ENCODE data around the gene MAPKAP1. TPM values are rescaled to one million over a fixed set of nuclear protein-coding genes. Genes with fewer than 3 reads are reported as not detected.

Gene MAPKAP1
- total RNA-seq, 1 donor from 2014 or later, result 56.6 TPM

DNA sequence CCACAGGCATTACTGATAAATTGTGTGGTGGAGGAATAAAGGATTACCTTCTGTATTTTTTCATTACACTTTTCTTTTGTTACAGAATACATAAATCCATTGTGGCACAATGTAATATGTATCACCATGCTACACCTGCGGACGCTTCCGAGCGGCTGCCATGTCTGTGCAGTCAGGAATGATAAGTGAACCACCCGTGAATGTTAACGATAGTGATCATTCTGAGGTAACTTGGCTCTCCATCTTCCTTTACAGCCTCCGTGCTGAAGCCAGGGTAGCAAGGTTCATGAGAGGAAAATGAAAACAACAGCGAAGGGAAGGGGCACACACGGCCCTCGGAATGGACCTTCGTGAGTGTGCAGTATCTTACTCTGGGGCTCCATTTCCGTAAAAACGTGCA lies 161.2 kb downstream of the MAPKAP1 start:
- H3K9me3 Mint-ChIP-seq, result no peaks in the 10 kb centered on the region
- H3K4me3 ChIP-seq, result no peak overlapping the region
- no peak overlapping the region for H3K4me2 ChIP-seq
- no peak overlapping the region for H3K27ac ChIP-seq
- DNase-seq (ENCODE audit: low spot score), result no peak
- H3F3A ChIP-seq (ENCODE audit: low read depth), result peaks cover 4% of the 10 kb centered on the region
- H3K9ac ChIP-seq, result no peak overlapping the region
- no peak overlapping the region for H3K4me3 Mint-ChIP-seq
- no peak overlapping the region for H2AFZ ChIP-seq (replicated peaks)
- H3K27me3 Mint-ChIP-seq (ENCODE audit: insufficient read depth, low read depth), result no peaks in the 10 kb centered on the region
- H3K36me3 ChIP-seq, result no peaks in the 10 kb centered on the region
- no peaks in the 10 kb centered on the region for H4K20me1 ChIP-seq (ENCODE audit: low read depth)
- H3K4me1 ChIP-seq, result peaks cover 20% of the 10 kb centered on the region
- TF ChIP-seq EZH2phosphoT487 (IDR thresholded peaks at IDR 0.05), result no peak
- no peak for TF ChIP-seq EZH2 (IDR thresholded peaks at IDR 0.05)
- TF ChIP-seq, protein P1, sequence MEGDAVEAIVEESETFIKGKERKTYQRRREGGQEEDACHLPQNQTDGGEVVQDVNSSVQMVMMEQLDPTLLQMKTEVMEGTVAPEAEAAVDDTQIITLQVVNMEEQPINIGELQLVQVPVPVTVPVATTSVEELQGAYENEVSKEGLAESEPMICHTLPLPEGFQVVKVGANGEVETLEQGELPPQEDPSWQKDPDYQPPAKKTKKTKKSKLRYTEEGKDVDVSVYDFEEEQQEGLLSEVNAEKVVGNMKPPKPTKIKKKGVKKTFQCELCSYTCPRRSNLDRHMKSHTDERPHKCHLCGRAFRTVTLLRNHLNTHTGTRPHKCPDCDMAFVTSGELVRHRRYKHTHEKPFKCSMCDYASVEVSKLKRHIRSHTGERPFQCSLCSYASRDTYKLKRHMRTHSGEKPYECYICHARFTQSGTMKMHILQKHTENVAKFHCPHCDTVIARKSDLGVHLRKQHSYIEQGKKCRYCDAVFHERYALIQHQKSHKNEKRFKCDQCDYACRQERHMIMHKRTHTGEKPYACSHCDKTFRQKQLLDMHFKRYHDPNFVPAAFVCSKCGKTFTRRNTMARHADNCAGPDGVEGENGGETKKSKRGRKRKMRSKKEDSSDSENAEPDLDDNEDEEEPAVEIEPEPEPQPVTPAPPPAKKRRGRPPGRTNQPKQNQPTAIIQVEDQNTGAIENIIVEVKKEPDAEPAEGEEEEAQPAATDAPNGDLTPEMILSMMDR (IDR thresholded peaks at IDR 0.05), result no peak
- H3K36me3 Mint-ChIP-seq, result peaks cover 12% of the 10 kb centered on the region
- no peak overlapping the region for H3K27ac Mint-ChIP-seq
- peaks cover 28% of the 10 kb centered on the region for H3K4me1 Mint-ChIP-seq
- peaks cover 5% of the 10 kb centered on the region for H3K79me2 ChIP-seq (ENCODE audit: low read depth)
- H3K9me3 ChIP-seq (ENCODE audit: low read depth), result no peaks in the 10 kb centered on the region
- H3K27me3 ChIP-seq, result no peaks in the 10 kb centered on the region

DNA sequence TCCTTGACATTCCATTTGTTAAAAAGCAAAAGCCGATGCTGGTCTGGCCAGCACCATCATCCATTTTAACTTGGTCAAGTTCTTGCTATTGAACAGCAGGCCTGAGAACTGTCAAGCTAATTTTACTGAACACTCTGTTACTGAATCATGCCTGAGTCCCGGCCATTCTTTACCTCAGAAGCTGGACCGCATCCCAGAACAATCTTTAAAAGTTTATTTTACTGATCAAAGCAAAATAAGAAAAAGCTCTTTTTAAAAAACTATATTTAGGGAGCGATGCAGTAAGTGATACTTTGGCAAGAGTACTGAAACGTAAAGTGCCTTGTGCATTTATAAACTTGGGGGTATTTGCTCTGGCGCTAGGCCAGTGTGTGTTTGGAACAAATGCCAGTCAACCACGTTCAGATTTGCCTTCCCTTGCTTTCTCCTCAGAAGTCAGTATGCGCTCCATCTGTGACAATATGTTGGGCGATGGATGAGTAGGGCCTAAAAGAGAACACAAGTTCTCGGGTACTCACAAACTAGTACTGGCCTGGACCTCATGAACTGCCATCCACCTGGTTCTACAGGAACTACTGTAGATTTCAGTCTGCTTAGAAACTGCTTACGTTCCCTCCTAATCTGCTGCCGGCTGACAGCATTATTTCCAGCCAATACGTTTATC lies 161.9 kb downstream of the MAPKAP1 start:
- no peaks in the 10 kb centered on the region for H3K27me3 ChIP-seq
- no peaks in the 10 kb centered on the region for H3K9me3 Mint-ChIP-seq
- no peak overlapping the region for H3K27ac ChIP-seq
- no peak overlapping the region for H3K4me2 ChIP-seq
- H3K9me3 ChIP-seq (ENCODE audit: low read depth), result no peaks in the 10 kb centered on the region
- no peak overlapping the region for H3K4me3 ChIP-seq
- H3K4me1 ChIP-seq, result peaks cover 20% of the 10 kb centered on the region
- H3F3A ChIP-seq (ENCODE audit: low read depth), result peaks cover 4% of the 10 kb centered on the region
- TF ChIP-seq EZH2phosphoT487 (IDR thresholded peaks at IDR 0.05) (no peak), EZH2 (IDR thresholded peaks at IDR 0.05) (no peak)
- TF ChIP-seq, protein P1 (IDR thresholded peaks at IDR 0.05), result no peak
- H3K27me3 Mint-ChIP-seq (ENCODE audit: insufficient read depth, low read depth), result no peaks in the 10 kb centered on the region
- no peaks in the 10 kb centered on the region for H3K36me3 ChIP-seq
- peaks cover 12% of the 10 kb centered on the region for H3K36me3 Mint-ChIP-seq
- no peak overlapping the region for H3K9ac ChIP-seq
- DNase-seq (ENCODE audit: low spot score), result no peak
- H3K79me2 ChIP-seq (ENCODE audit: low read depth), result peaks cover 5% of the 10 kb centered on the region
- peaks cover 25% of the 10 kb centered on the region for H3K4me1 Mint-ChIP-seq
- H3K27ac Mint-ChIP-seq, result no peak overlapping the region
- H3K4me3 Mint-ChIP-seq, result no peak overlapping the region
- no peak overlapping the region for H2AFZ ChIP-seq (replicated peaks)
- H4K20me1 ChIP-seq (ENCODE audit: low read depth), result no peaks in the 10 kb centered on the region

DNA sequence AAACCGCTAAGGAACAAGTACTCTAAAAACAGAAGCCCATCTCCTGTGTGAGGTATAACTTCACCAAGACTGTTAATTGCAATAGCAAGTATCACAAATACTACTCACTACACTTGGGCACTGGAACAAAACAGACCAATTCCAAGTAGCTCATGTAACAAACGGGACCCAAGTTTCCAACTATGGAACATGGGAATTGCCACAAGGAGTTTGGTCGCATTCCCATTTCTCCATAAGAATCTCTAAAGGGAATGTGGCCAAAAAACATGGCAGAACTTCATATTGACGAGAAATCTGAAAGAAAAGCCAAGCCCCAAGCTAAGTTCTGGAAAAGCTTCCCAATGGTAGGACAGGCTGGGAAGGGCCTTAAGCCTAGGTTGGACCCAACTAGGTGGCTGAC lies 162.5 kb downstream of the MAPKAP1 start:
- Histone ChIP-seq H3K4me3 (no peak overlapping the region), H3K4me2 (no peak overlapping the region), H3K27me3 (no peaks in the 10 kb centered on the region), H3K79me2 (ENCODE audit: low read depth) (peaks cover 5% of the 10 kb centered on the region), H3K36me3 (no peaks in the 10 kb centered on the region), H4K20me1 (ENCODE audit: low read depth) (no peaks in the 10 kb centered on the region), H3F3A (ENCODE audit: low read depth) (peaks cover 4% of the 10 kb centered on the region), H3K27ac (no peak overlapping the region), H2AFZ (replicated peaks) (no peak overlapping the region), H3K9me3 (ENCODE audit: low read depth) (no peaks in the 10 kb centered on the region), H3K4me1 (peaks cover 20% of the 10 kb centered on the region), H3K9ac (no peak overlapping the region)
- Mint-ChIP-seq H3K9me3 (no peaks in the 10 kb centered on the region), H3K4me3 (no peak overlapping the region), H3K27me3 (ENCODE audit: insufficient read depth, low read depth) (no peaks in the 10 kb centered on the region), H3K36me3 (peaks cover 12% of the 10 kb centered on the region), H3K4me1 (peaks cover 19% of the 10 kb centered on the region), H3K27ac (no peak overlapping the region)
- DNase-seq (ENCODE audit: low spot score), result no peak
- TF ChIP-seq, protein P1 (IDR thresholded peaks at IDR 0.05), result no peak
- TF ChIP-seq EZH2 (IDR thresholded peaks at IDR 0.05) (no peak), EZH2phosphoT487 (IDR thresholded peaks at IDR 0.05) (no peak)
